ENCODE results near the gene LUC7L3. TPM values are rescaled to one million over a fixed set of nuclear protein-coding genes. Genes with fewer than 3 reads are reported as not detected.
"Not testable (repeated sequence)": the region's sequence is repeated elsewhere in the genome, so short reads cannot be mapped to it uniquely, and the experiment has no call there.

Gene LUC7L3
- total RNA-seq, 4 donors from 2014 or later: 31.5 to 267 (median 42.6) TPM

DNA sequence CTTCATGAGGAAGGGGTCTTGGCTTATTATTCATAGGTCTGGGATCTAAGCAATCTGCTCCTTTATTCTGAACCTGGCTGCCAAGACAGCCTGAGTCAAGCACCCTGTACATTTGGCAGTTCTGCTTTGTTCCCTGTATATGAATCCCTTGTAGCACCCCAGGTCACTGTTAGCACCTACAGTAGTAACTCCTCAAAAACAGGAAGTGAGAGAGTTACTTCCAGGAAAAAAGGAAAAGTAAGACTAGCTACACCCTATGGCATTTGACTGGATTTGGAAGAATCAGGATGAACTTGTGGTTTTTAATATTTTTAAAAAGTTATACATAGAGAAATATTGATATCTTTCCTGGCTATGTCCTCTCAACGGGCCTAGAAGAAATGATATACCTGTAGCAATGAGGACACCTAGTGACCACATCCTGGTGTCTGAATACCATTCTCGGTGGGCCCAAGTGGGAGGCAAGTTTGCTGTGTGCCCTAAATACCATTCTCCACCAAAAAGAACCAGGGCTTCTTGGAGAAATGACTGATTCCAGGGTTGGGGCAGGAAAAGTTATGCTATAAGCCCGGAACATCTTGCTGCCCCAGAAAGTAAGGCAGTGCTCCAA lies 21.6 kb upstream of the LUC7L3 start:
- no peak overlapping the region for H3K27ac ChIP-seq

DNA sequence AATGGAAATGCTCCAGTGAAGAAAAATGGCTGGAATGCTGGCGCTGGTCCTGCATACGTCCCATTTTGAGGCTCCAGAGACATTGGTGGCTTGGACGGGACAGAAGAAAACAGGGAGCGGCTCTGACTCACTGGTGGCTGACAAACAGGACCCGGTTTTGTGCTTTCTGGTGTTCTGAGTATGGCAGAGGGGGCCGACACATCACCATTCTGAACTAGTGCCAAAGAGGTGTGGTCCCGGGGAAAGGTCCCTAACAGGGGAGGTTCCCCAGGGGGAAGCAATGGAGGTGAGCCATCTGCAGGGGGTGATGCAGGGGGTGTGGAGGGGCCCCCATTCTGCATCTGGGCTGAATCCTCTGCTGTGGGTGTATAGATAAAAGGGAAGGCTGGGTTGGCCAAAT lies 20.0 kb upstream of the LUC7L3 start:
- DNase-seq (ENCODE audit: low spot score in 2 of 2): no peak
- H3K4me3 ChIP-seq: no peak overlapping the region
- TF ChIP-seq, protein P1, sequence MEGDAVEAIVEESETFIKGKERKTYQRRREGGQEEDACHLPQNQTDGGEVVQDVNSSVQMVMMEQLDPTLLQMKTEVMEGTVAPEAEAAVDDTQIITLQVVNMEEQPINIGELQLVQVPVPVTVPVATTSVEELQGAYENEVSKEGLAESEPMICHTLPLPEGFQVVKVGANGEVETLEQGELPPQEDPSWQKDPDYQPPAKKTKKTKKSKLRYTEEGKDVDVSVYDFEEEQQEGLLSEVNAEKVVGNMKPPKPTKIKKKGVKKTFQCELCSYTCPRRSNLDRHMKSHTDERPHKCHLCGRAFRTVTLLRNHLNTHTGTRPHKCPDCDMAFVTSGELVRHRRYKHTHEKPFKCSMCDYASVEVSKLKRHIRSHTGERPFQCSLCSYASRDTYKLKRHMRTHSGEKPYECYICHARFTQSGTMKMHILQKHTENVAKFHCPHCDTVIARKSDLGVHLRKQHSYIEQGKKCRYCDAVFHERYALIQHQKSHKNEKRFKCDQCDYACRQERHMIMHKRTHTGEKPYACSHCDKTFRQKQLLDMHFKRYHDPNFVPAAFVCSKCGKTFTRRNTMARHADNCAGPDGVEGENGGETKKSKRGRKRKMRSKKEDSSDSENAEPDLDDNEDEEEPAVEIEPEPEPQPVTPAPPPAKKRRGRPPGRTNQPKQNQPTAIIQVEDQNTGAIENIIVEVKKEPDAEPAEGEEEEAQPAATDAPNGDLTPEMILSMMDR (IDR thresholded peaks at IDR 0.05): no peak
- no peak for TF ChIP-seq POLR2A (IDR thresholded peaks at IDR 0.05)
- TF ChIP-seq POLR2AphosphoS5 (IDR thresholded peaks at IDR 0.05): no peak
- no peak for TF ChIP-seq EP300 (IDR thresholded peaks at IDR 0.05)
- no peak overlapping the region for H3K27ac ChIP-seq
- peaks cover 21% of the 10 kb centered on the region for H3K4me1 ChIP-seq
- no peaks in the 10 kb centered on the region for H3K27me3 ChIP-seq
- WGBS: 71% methylated on average over 7 of the region's 7 CpGs
- no peaks in the 10 kb centered on the region for H3K9me3 ChIP-seq
- peaks cover 57% of the 10 kb centered on the region for H3K36me3 ChIP-seq

More for the DNA sequence above, 21.6 kb upstream of the LUC7L3 start:
- H3K27me3 ChIP-seq: no peaks in the 10 kb centered on the region
- no peaks in the 10 kb centered on the region for H3K9me3 ChIP-seq
- peaks cover 4% of the 10 kb centered on the region for H3K4me1 ChIP-seq
- TF ChIP-seq POLR2A (IDR thresholded peaks at IDR 0.05) (no peak), EP300 (IDR thresholded peaks at IDR 0.05) (no peak), POLR2AphosphoS5 (IDR thresholded peaks at IDR 0.05) (no peak)
- TF ChIP-seq, protein P1 (IDR thresholded peaks at IDR 0.05): no peak
- H3K36me3 ChIP-seq: peaks cover 72% of the 10 kb centered on the region
- no peak for DNase-seq (ENCODE audit: low spot score in 2 of 2)
- no peak overlapping the region for H3K4me3 ChIP-seq
- 53% methylated on average over 3 of the region's 3 CpGs for WGBS

DNA sequence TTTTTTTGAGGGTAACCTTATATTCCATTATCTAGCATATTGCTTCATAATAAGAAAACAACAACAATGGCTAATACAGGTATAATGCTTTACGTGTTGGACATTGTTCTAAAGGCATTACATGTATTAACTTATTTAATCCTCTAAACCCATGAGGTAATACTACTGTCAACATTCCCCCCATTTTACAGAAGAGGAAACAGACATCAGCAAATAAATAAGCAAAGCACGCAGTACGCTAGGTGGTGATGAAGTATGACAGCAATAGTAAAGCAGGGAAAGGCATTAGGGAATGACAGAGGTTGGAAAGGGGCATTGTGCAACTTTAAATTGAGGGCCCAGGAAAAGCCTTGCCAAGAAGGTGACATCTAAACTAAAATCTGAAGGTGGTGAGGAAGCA lies 16.2 kb upstream of the LUC7L3 start:
- no peak for TF ChIP-seq POLR2AphosphoS5 (IDR thresholded peaks at IDR 0.05)
- TF ChIP-seq EP300 (IDR thresholded peaks at IDR 0.05): no peak
- 84% methylated on average over 3 of the region's 3 CpGs for WGBS
- Histone ChIP-seq H3K4me1 (peaks cover 39% of the 10 kb centered on the region), H3K9me3 (no peaks in the 10 kb centered on the region), H3K4me3 (no peak overlapping the region), H3K27ac (peak overlapping the region; percentile 57), H3K36me3 (peaks cover 23% of the 10 kb centered on the region), H3K27me3 (no peaks in the 10 kb centered on the region)
- no peak for DNase-seq (ENCODE audit: low spot score in 2 of 2)

DNA sequence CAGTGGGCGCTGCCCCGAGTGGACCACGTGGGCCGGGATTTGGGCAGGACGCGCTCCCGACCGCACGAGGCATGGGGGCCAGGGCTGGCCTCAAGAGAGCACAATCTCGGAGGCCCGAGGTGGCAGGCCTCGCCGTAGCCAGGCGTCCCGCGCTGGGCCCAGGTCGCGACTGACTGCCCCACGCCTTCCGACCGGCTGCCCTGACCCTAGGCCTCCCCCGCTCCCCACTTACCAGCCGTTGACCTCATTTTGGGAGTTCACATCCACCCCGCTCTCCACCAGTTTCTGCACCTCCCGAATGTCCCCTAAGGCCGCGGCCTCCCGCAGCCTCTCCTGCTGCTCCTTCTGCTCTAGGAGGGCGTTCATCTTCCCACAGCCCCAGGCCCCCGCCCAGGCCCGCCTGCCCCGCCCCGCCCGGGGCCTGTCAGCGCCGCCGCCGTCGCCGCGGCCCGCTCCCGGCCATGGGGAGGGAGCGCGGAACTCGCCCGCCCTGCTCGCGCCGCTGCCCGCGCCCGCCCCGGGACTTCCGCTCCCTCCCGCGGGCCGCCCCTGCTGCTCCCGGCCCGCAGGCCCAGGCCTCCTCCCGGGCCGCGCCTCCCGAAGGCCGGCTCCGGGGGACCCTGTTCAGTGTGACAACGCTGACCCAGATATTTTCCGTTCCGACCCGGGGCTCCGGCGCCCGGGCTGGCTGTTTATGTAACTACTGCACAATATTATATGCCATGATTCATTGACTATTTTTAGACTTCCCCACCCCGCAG lies 11.9 kb upstream of the LUC7L3 start, which contains the start of gene ANKRD40:
ANKRD40 (minus strand) TSS at position 626 of the 761 bp plus-strand sequence; CDS start at position 366, 260 bp downstream.
- 0% methylated on average over 26 of the region's 74 CpGs for WGBS
- peak; percentile 95 to 96 for DNase-seq (ENCODE audit: low spot score in 2 of 2)
- Histone ChIP-seq H3K27ac (peak within 1 kb of the TSS; percentile 98), H3K4me1 (peaks cover 55% of the 10 kb centered on the region), H3K27me3 (no peaks in the 10 kb centered on the region), H3K36me3 (peaks cover 3% of the 10 kb centered on the region), H3K9me3 (no peaks in the 10 kb centered on the region), H3K4me3 (peak within 1 kb of the TSS; percentile 70)
- peak in 1 of 2 donors; percentile 51 for TF ChIP-seq POLR2A (IDR thresholded peaks at IDR 0.05)
- no peak for TF ChIP-seq EP300 (IDR thresholded peaks at IDR 0.05)
- peak; percentile 33 to 91 (median 77) for TF ChIP-seq POLR2AphosphoS5 (IDR thresholded peaks at IDR 0.05)

DNA sequence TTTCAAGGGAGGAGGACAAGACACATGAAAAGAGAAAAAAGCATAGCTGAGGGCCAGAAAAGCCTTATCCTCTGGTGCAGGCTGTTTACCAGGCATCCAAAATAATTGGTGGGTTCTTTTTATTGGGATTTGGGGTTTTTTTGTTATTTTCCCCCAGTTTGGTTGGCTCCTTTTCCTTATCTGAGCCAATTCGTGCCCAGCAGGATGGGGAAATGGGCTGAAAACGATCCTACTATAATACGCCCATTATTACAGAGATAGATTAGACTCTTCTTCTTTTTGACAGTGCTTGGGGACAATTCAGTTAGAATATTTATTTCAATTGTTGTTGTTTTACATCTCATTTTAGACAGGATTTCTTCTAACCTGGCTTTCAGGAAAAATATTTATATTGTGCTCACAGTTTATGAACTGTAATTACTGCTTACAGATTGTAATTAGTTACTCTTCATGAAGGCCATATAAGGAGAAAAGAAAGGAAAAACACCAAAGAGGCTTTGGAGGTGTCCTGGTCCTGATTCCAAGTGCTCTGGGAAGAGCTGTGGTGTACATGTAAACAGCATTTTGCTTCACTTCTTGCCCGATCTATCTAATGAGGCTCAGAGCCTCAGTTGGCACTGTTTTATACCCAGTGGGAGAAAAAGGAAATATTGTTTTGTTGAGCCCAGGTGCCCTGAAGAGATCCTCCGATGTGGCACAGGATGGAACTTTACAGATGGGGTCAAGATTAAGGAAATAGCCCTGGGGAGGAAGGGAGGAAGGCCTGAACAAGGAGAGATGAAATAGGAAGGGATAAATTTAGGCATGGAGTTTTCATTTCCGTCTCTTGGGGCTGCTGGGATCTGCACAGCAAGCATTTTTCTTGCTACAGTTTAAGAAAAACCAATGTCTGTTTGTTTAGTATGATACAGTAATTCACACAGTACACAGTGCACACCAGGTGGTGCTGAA lies 11.1 kb upstream of the LUC7L3 start:
- no peak for DNase-seq (ENCODE audit: low spot score in 2 of 2)
- 1% methylated on average over 6 of the region's 6 CpGs for WGBS
- Histone ChIP-seq H3K36me3 (peaks cover 3% of the 10 kb centered on the region), H3K9me3 (no peaks in the 10 kb centered on the region), H3K4me3 (peak overlapping the region; percentile 70), H3K27ac (peak overlapping the region; percentile 98), H3K27me3 (no peaks in the 10 kb centered on the region), H3K4me1 (peaks cover 49% of the 10 kb centered on the region)
- TF ChIP-seq POLR2A (IDR thresholded peaks at IDR 0.05): no peak
- no peak for TF ChIP-seq EP300 (IDR thresholded peaks at IDR 0.05)
- no peak for TF ChIP-seq POLR2AphosphoS5 (IDR thresholded peaks at IDR 0.05)
- TF ChIP-seq, protein P1 (IDR thresholded peaks at IDR 0.05): no peak

DNA sequence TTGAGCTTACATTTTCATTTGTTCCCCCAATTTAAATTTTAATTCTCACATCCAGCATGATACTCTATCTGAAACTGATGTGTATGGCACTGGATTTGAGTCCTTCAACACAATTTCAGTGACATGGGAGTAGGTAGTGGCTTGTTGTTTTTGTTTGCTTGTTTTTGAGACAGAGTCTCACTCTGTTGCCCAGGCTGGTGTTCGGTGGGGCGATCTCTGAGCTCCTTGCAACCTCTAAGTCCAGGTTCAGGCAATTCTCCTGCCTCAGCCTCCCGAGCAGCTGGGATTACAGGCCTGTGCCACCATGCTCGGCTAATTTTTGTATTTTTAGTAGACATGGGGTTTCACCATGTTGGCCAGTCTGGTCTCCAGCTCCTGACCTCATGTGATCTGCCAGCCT lies 10.3 kb upstream of the LUC7L3 start:
- DNase-seq (ENCODE audit: low spot score in 2 of 2); H3K36me3 ChIP-seq; H3K4me3 ChIP-seq; H3K27me3 ChIP-seq; H3K9me3 ChIP-seq: not testable (repeated sequence)
- Histone ChIP-seq H3K4me1 (peaks cover 42% of the 10 kb centered on the region), H3K27ac (peak overlapping the region; percentile 98)
- WGBS: 78% methylated on average over 4 of the region's 4 CpGs
